Lower lobe of right lung (tissue), 2 donors: ENCODE results near the gene RPL22L1. TPM values are rescaled to one million over a fixed set of nuclear protein-coding genes. Genes with fewer than 3 reads are reported as not detected.

Experiments used
- ATAC-seq, 2 donors: fragments of 200-7000 bp; cut with Tn5 transposase; one replicate each; pipeline ENCODE4 v1.9.1; 2020 to 2022; ENCODE audit warnings: mild to moderate bottlenecking in 2 of 2, moderate library complexity in 2 of 2
- DNase-seq: peaks from one replicate; pipeline ENCODE4 v3.0.0-alpha.2; 2020
- H3K27ac ChIP-seq: fragments of 200-600 bp; one replicate; pipeline ENCODE4 v1.8.0; 2022
- H3K27me3 ChIP-seq: fragments of 200-600 bp; one replicate; pipeline ENCODE4 v1.8.0; 2022; ENCODE audit warnings: low read depth
- H3K36me3 ChIP-seq: fragments of 200-600 bp; one replicate; pipeline ENCODE4 v1.8.0; 2022; ENCODE audit warnings: mild to moderate bottlenecking
- H3K4me1 ChIP-seq: fragments of 200-600 bp; one replicate; pipeline ENCODE4 v1.8.0; 2022
- H3K4me3 ChIP-seq: fragments of 200-600 bp; one replicate; pipeline ENCODE4 v1.8.0; 2022; ENCODE audit warnings: mild to moderate bottlenecking
- H3K9me3 ChIP-seq: fragments of 200-600 bp; one replicate; pipeline ENCODE4 v1.8.0; 2022
- intact Hi-C: fragments of 100-400 bp; cut with DNase I; formaldehyde crosslinking; loops from one replicate; pipeline ENCODE4 v1.11.0; 2022
- total RNA-seq: library from RNA; stranded (reverse); fragmentation: NEBNext Ultra II Directional; extraction: Animal tissue kit (Norgen Biotek cat#: 25700); gene quantifications from one replicate; pipeline ENCODE4 v1.2.1, GENCODE V29; 2021
- TF ChIP-seq, protein P1 (sequence below): fragments of 200-600 bp; IDR thresholded peaks from one replicate; pipeline ENCODE4 v1.8.0; 2022; ENCODE audit warnings: antibody characterized with exemption, mild to moderate bottlenecking
- donor health status: DM: no; HTN: yes; CAD: no; lungs with severe emphysema.

The RPL22L1 gene
- total RNA-seq, 1 donor from 2014 or later = 25.3 TPM

DNA sequence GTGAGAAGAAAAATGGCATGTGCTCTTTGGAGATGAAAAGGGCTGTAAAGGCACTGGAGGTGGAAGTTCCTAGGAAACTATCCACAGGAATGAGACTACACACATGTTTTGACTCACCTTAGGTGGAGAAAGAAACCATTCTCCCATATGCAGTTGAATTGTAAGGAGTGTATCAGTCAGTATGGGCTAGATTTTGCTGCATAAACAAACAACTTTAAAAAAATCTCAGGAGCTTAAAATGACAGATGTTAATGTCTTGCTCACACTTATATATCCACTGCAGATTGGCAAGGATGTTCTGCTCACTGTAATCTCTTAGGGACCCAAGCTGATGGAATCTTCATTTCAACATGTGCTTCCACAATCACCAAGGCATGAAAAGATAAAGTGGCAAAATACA lies 25.6 kb downstream of the RPL22L1 start:
- intact Hi-C loops = no loop called here
- Histone ChIP-seq H3K4me1 (no peaks in the 10 kb centered on the region), H3K4me3 (no peak overlapping the region), H3K36me3 (no peaks in the 10 kb centered on the region), H3K27me3 (no peaks in the 10 kb centered on the region), H3K9me3 (no peaks in the 10 kb centered on the region), H3K27ac (no peak overlapping the region)
- TF ChIP-seq, protein P1, sequence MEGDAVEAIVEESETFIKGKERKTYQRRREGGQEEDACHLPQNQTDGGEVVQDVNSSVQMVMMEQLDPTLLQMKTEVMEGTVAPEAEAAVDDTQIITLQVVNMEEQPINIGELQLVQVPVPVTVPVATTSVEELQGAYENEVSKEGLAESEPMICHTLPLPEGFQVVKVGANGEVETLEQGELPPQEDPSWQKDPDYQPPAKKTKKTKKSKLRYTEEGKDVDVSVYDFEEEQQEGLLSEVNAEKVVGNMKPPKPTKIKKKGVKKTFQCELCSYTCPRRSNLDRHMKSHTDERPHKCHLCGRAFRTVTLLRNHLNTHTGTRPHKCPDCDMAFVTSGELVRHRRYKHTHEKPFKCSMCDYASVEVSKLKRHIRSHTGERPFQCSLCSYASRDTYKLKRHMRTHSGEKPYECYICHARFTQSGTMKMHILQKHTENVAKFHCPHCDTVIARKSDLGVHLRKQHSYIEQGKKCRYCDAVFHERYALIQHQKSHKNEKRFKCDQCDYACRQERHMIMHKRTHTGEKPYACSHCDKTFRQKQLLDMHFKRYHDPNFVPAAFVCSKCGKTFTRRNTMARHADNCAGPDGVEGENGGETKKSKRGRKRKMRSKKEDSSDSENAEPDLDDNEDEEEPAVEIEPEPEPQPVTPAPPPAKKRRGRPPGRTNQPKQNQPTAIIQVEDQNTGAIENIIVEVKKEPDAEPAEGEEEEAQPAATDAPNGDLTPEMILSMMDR = no peak
- ATAC-seq (no peak), DNase-seq (no peak)

DNA sequence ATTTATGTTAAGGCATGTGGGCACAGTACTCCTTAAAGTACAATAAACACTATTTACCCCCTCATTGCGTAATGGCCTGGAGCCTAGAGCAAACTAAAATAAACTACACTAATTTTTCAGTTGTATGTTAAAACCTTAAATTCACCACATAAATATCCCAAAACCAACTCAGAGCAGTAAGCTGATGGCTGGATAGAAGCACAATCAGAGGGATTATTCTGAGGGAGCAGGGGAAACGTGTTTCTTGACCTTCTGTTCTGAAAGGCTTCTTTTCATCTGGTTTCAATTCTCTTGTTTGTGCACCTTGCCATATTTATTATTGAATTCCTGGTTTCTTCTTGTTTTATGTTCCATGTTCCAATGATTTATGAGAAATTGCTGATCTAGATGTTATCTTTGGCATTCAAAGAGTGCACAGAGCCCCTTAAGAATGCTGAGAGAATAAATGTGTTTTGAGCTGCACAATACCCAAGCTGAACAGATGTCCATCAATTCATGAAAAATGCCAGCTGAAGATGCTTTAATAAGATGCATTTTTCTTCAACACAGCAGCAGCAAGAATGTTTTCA lies 29.6 kb downstream of the RPL22L1 start:
- H3K27ac ChIP-seq = no peak overlapping the region
- intact Hi-C loops = no loop called here
- DNase-seq = no peak
- H3K27me3 ChIP-seq = no peaks in the 10 kb centered on the region
- no peak for ATAC-seq
- no peaks in the 10 kb centered on the region for H3K36me3 ChIP-seq
- TF ChIP-seq, protein P1 = no peak
- H3K4me1 ChIP-seq = no peaks in the 10 kb centered on the region
- no peak overlapping the region for H3K4me3 ChIP-seq
- no peaks in the 10 kb centered on the region for H3K9me3 ChIP-seq

GRCh38 chr3:170839518-170840100 lies 30.4 kb downstream of the RPL22L1 start:
- DNase-seq (no peak), ATAC-seq (no peak)
- H3K27me3 ChIP-seq = no peaks in the 10 kb centered on the region
- H3K4me1 ChIP-seq = no peaks in the 10 kb centered on the region
- TF ChIP-seq, protein P1 = no peak
- H3K36me3 ChIP-seq = no peaks in the 10 kb centered on the region
- H3K4me3 ChIP-seq = no peak overlapping the region
- H3K27ac ChIP-seq = no peak overlapping the region
- no peaks in the 10 kb centered on the region for H3K9me3 ChIP-seq
- intact Hi-C loops = no loop called here

DNA sequence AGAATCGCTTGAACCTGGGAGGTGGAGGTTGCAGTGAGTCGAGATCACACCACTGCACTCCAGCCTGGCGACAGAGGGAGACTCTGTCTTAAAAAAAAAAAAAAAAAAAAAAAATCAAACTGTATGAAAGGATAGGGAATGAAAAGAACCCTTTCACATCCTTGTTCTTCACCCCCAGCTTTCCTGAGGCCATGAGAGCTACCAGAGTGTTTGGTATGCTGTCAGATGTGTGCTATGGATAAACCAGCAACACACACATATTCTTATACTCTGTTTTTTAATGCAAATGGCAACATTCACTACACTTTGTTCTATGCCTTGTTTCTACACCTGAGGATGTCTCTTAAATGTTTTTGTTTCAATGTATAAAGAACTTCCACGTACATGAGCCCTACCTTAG lies 33.5 kb downstream of the RPL22L1 start:
- DNase-seq = no peak
- Histone ChIP-seq H3K27ac (no peak overlapping the region), H3K27me3 (no peaks in the 10 kb centered on the region), H3K4me1 (no peaks in the 10 kb centered on the region), H3K9me3 (no peaks in the 10 kb centered on the region), H3K4me3 (no peak overlapping the region), H3K36me3 (no peaks in the 10 kb centered on the region)
- TF ChIP-seq, protein P1 = no peak
- intact Hi-C loops = no loop called here
- ATAC-seq = no peak

- DNase-seq = no peak
- ATAC-seq = no peak
- no peak overlapping the region for H3K4me3 ChIP-seq
- H3K36me3 ChIP-seq = no peaks in the 10 kb centered on the region
- no peak overlapping the region for H3K27ac ChIP-seq
- intact Hi-C loops = no loop called here
- no peaks in the 10 kb centered on the region for H3K4me1 ChIP-seq
- TF ChIP-seq, protein P1 = no peak
- no peaks in the 10 kb centered on the region for H3K9me3 ChIP-seq
- H3K27me3 ChIP-seq = no peaks in the 10 kb centered on the region
Observed at GRCh38 chr3:170835336-170835735, 34.7 kb downstream of the RPL22L1 start.
